Measurements from ENCODE around the gene NRF1. TPM values are rescaled to one million over a fixed set of nuclear protein-coding genes. Genes with fewer than 3 reads are reported as not detected.

The NRF1 gene
- total and polyA plus RNA-seq, 2 of the 8 experiments (the other 6 are each of a cell fraction or from before 2014, with no cell fraction given) = 18.2 to 21.4 TPM

DNA sequence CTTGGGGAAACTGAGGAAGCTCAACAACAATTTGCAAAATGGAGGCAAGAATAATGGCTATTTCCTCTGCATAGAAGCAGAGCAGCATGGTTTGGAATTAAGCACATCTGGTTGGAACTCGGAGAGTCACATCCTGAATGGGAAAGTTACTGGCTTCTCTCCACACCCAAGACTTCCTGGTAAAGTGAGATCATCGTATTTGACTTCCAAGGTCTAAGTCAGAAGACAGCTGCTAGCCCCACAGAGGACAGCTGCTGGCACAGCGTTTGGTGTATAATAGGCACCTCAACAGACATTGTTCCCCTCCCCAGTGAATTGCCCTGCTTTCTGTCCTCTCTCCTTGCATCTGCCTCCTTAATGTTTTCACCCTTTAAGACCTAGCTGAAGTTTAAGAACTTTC lies 37.0 kb upstream of the NRF1 start:
- Histone ChIP-seq H2BK15ac (ENCODE audit: low read length) (no peak overlapping the region), H2BK20ac (ENCODE audit: low read length) (no peak overlapping the region), H3K4me3 (ENCODE audit: extremely low read depth in 1 of 4, insufficient read depth in 2 of 4, low read depth in 3 of 4, low read length in 4 of 4) (no peak overlapping the region), H3K9me3 (ENCODE audit: insufficient read depth in 2 of 2, low read depth in 1 of 2, low read length in 1 of 2) (peaks cover 3 to 11% of the 10 kb centered on the region in 2 experiments; a peak in 1 of 4 replicates), H2AK5ac (ENCODE audit: low read depth, low read length) (no peak overlapping the region), H4K5ac (ENCODE audit: insufficient read length, low read depth, low read length) (no peak overlapping the region), H3K4me2 (ENCODE audit: insufficient read depth in 1 of 2, low read depth in 2 of 2, low read length in 2 of 2) (no peak overlapping the region), H2AFZ (ENCODE audit: low read length) (no peak overlapping the region), H2BK5ac (ENCODE audit: low read depth, low read length) (no peak overlapping the region), H3K18ac (ENCODE audit: extremely low read depth, low read length) (no peak overlapping the region), H3K79me2 (ENCODE audit: control insufficient read depth in 1 of 2, insufficient read depth in 2 of 2, low read length in 2 of 2) (no peaks in the 10 kb centered on the region), H3K27ac (ENCODE audit: low read depth, low read length) (no peak overlapping the region), H4K8ac (ENCODE audit: extremely low read depth, insufficient read depth, low read length) (no peak overlapping the region), H3K23ac (ENCODE audit: insufficient read length) (no peak overlapping the region), H2BK12ac (ENCODE audit: low read depth, low read length) (no peak overlapping the region), H3K9ac (replicated peaks in 1 of 4; ENCODE audit: extremely low read depth in 1 of 4, low read depth in 3 of 4, low read length in 3 of 4) (no peak overlapping the region), H3K23me2 (ENCODE audit: low read depth, low read length) (no peaks in the 10 kb centered on the region), H3K14ac (ENCODE audit: insufficient read length) (no peak overlapping the region), H3K36me3 (ENCODE audit: control insufficient read depth in 2 of 4, insufficient read depth in 4 of 4, low read length in 3 of 4) (no peaks in the 10 kb centered on the region), H4K20me1 (replicated peaks in 1 of 2; ENCODE audit: control insufficient read depth in 1 of 2, insufficient read depth in 2 of 2, low read length in 2 of 2) (no peaks in the 10 kb centered on the region), H2BK120ac (replicated peaks; ENCODE audit: low read depth, low read length) (no peak overlapping the region), H3K79me1 (ENCODE audit: low read depth, low read length) (no peaks in the 10 kb centered on the region), H3K56ac (replicated peaks; ENCODE audit: insufficient read length, low read depth, low read length) (no peak overlapping the region), H4K91ac (replicated peaks; ENCODE audit: insufficient read length, low read length) (no peak overlapping the region), H3K4me1 (replicated peaks in 1 of 4; ENCODE audit: control insufficient read depth in 3 of 4, insufficient read depth in 4 of 4, low read length in 3 of 4) (no peaks in the 10 kb centered on the region), H3K4ac (replicated peaks; ENCODE audit: insufficient read length, low read depth, low read length) (no peak overlapping the region), H3K27me3 (replicated peaks in 1 of 4; ENCODE audit: control insufficient read depth in 3 of 4, extremely low read depth in 1 of 4, insufficient read depth in 3 of 4, low read length in 3 of 4) (no peaks in the 10 kb centered on the region)
- FAIRE-seq = no peak
- no peak for DNase-seq (ENCODE audit: low read depth in 1 of 2, low spot score in 2 of 2)
- WGBS, 2 experiments (ENCODE audit: extremely low coverage in 1 of 2, insufficient coverage in 1 of 2, insufficient read length in 1 of 2, insufficient replicate concordance in 2 of 2, low coverage in 1 of 2, low lambda C conversion rate in 2 of 2, missing lambda C conversion rate in 1 of 2) = 84% methylated on average over 3 of the region's 3 CpGs; no CpG with 5 or more reads in 1 of the 2 experiments
- ChIA-PET POLR2A (ENCODE audit: partially characterized antibody) (no interaction called here), CTCF (ENCODE audit: partially characterized antibody) (interaction anchor here (1.0 kb wide), 1 partner anchor 207 kb away, joined by 3 read pairs; no protein-coding TSS in a partner anchor)
- TF ChIP-seq RFX5 (IDR thresholded peaks at IDR 0.05; ENCODE audit: borderline replicate concordance, low read depth, low read length) = no peak
- TF ChIP-seq, protein P1, sequence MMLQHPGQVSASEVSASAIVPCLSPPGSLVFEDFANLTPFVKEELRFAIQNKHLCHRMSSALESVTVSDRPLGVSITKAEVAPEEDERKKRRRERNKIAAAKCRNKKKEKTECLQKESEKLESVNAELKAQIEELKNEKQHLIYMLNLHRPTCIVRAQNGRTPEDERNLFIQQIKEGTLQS (IDR thresholded peaks at IDR 0.05; ENCODE audit: insufficient read depth, low read depth, low read length) = no peak
- no peak for TF ChIP-seq GTF2F1 (IDR thresholded peaks at IDR 0.05; ENCODE audit: borderline replicate concordance, low read depth, low read length)
- no peak for TF ChIP-seq TCF12 (IDR thresholded peaks at IDR 0.05; ENCODE audit: low read depth, low read length)
- no peak for TF ChIP-seq TAF1 (IDR thresholded peaks at IDR 0.05; ENCODE audit: low read depth, low read length)
- TF ChIP-seq SP2 (IDR thresholded peaks at IDR 0.05; ENCODE audit: low read length) = no peak
- no peak for TF ChIP-seq SIRT6 (IDR thresholded peaks at IDR 0.05; ENCODE audit: low read length)
- TF ChIP-seq RAD21 (IDR thresholded peaks at IDR 0.05 in 1 of 2, conservative IDR thresholded peaks at IDR 0.05 in 1 of 2; ENCODE audit: low read depth in 2 of 2, low read length in 2 of 2) = no peak
- no peak for TF ChIP-seq HDAC6 (IDR thresholded peaks at IDR 0.05; ENCODE audit: low read depth, low read length)
- TF ChIP-seq JUN (IDR thresholded peaks at IDR 0.05; ENCODE audit: low read depth, low read length) = no peak
- TF ChIP-seq POU5F1 (IDR thresholded peaks at IDR 0.05; ENCODE audit: low read depth, low read length) = no peak
- no peak for TF ChIP-seq EZH2 (IDR thresholded peaks at IDR 0.05; ENCODE audit: low read depth, low read length, severe bottlenecking)
- no peak for TF ChIP-seq YY1 (IDR thresholded peaks at IDR 0.05; ENCODE audit: low read depth, low read length)
- TF ChIP-seq BCL11A (IDR thresholded peaks at IDR 0.05; ENCODE audit: low read depth in 2 of 2, low read length in 2 of 2) = no peak
